Measurements from ENCODE around the gene ACVRL1.

DNA sequence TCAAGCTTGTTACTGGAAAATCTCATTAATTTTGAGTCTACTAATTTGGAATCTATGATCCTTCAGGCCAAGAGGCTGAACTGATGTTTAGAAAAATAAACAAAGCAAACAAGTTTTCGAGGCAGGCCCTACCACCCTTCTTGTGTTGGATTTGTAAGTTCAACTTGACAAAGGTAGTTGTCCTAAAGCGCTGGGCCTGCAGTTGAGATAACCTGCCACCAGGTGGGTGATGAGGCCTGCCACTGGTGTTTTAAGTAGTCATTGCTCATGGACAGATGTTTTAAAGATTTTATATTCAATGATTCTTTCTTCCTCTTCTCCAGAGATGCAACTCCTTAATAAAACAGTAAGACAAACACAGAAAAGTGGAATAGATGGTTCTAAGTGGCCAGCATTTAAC is 19.4 kb downstream of the ACVRL1 start:
- TF ChIP-seq, protein P1, sequence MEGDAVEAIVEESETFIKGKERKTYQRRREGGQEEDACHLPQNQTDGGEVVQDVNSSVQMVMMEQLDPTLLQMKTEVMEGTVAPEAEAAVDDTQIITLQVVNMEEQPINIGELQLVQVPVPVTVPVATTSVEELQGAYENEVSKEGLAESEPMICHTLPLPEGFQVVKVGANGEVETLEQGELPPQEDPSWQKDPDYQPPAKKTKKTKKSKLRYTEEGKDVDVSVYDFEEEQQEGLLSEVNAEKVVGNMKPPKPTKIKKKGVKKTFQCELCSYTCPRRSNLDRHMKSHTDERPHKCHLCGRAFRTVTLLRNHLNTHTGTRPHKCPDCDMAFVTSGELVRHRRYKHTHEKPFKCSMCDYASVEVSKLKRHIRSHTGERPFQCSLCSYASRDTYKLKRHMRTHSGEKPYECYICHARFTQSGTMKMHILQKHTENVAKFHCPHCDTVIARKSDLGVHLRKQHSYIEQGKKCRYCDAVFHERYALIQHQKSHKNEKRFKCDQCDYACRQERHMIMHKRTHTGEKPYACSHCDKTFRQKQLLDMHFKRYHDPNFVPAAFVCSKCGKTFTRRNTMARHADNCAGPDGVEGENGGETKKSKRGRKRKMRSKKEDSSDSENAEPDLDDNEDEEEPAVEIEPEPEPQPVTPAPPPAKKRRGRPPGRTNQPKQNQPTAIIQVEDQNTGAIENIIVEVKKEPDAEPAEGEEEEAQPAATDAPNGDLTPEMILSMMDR (IDR thresholded peaks at IDR 0.05; ENCODE audit: poor library complexity), result peak; percentile 45
- no peak for TF ChIP-seq EZH2phosphoT487 (IDR thresholded peaks at IDR 0.05; ENCODE audit: low read depth, severe bottlenecking, unreplicated experiment)
